Naive thymus-derived CD4-positive, alpha-beta T cell (primary cell): Measurements from ENCODE around the gene XXYLT1. TPM values are rescaled to one million over a fixed set of nuclear protein-coding genes. Genes with fewer than 3 reads are reported as not detected.

ENCODE experiments used
- ATAC-seq: fragments of 150-1000 bp; cut with Tn5 transposase; 2 replicates; pipeline ENCODE4 v1.10.0; 2021; ENCODE audit warnings: mild to moderate bottlenecking, moderate library complexity
- CTCF ChIA-PET: fragments of 350-600 bp; sonication (Branson Sonifier 250); formaldehyde crosslinking; loops from one replicate; lab custom pipeline; 2021; ENCODE audit warnings: antibody characterized with exemption; lab: Charles Lee
- POLR2A ChIA-PET: fragments of 350-600 bp; sonication (Branson Sonifier 250); formaldehyde crosslinking; loops from one replicate; lab custom pipeline; 2021; ENCODE audit warnings: antibody characterized with exemption, inconsistent platforms; lab: Charles Lee
- DNase-seq, 9 donors: peaks; one replicate each; pipeline versions ENCODE4 v3.0.0 to v3.0.0-alpha.2; 2020 to 2022; ENCODE audit warnings: mixed read lengths in 1 of 9
- H3K27ac ChIP-seq: one replicate; pipeline ENCODE4 v1.7.0; 2013; ENCODE audit warnings: mild to moderate bottlenecking, low read depth, low read length, moderate library complexity
- H3K27me3 ChIP-seq, 2 donors: one replicate each; pipeline ENCODE4 v1.7.0; 2013; ENCODE audit warnings: low read length in 2 of 2, mild to moderate bottlenecking in 2 of 2, moderate library complexity in 2 of 2; ENCODE audit not compliant: control insufficient read depth in 2 of 2, insufficient read depth in 2 of 2
- H3K36me3 ChIP-seq, 3 experiments: 1 replicate in 2 of 3; 2 replicates in 1 of 3; pipeline ENCODE4 v1.7.0; 2013; ENCODE audit warnings: low read length in 3 of 3, mild to moderate bottlenecking in 3 of 3, moderate library complexity in 1 of 3; ENCODE audit not compliant: insufficient read depth in 3 of 3, control insufficient read depth in 2 of 3
- H3K4me1 ChIP-seq, 2 donors: one replicate each; pipeline ENCODE4 v1.7.0; 2013; ENCODE audit warnings: low read length in 2 of 2, mild to moderate bottlenecking in 2 of 2, moderate library complexity in 1 of 2; ENCODE audit not compliant: control insufficient read depth in 2 of 2, insufficient read depth in 2 of 2
- H3K4me3 ChIP-seq: 2 replicates; pipeline ENCODE4 v1.7.0; 2013; ENCODE audit warnings: mild to moderate bottlenecking, low read length
- H3K9me3 ChIP-seq, 3 experiments: 1 replicate in 2 of 3; 2 replicates in 1 of 3; pipeline ENCODE4 v1.7.0; 2013; ENCODE audit warnings: low read length in 3 of 3; ENCODE audit not compliant: control insufficient read depth in 2 of 3
- H3K27ac Mint-ChIP-seq, 9 donors: one replicate each; pipeline ENCODE4 v1.8.0; 2020 to 2022; ENCODE audit warnings: mixed read lengths in 9 of 9, mild to moderate bottlenecking in 8 of 9, moderate library complexity in 5 of 9, inconsistent platforms in 2 of 9
- H3K27me3 Mint-ChIP-seq, 5 donors: one replicate each; pipeline ENCODE4 v1.8.0; 2021 to 2022; ENCODE audit warnings: mixed read lengths in 5 of 5, mild to moderate bottlenecking in 1 of 5
- H3K36me3 Mint-ChIP-seq, 5 donors: one replicate each; pipeline ENCODE4 v1.8.0; 2020 to 2022; ENCODE audit warnings: mixed read lengths in 5 of 5, mild to moderate bottlenecking in 3 of 5, inconsistent platforms in 1 of 5
- H3K4me1 Mint-ChIP-seq, 7 donors: one replicate each; pipeline ENCODE4 v1.8.0; 2020 to 2022; ENCODE audit warnings: mixed read lengths in 7 of 7, mild to moderate bottlenecking in 3 of 7, inconsistent platforms in 1 of 7
- H3K4me3 Mint-ChIP-seq, 10 donors: one replicate each; pipeline ENCODE4 v1.8.0; 2020 to 2022; ENCODE audit warnings: mild to moderate bottlenecking in 10 of 10, mixed read lengths in 10 of 10, moderate library complexity in 6 of 10, inconsistent platforms in 2 of 10
- H3K9me3 Mint-ChIP-seq, 11 donors: one replicate each; pipeline ENCODE4 v1.8.0; 2020 to 2022; ENCODE audit warnings: mixed read lengths in 11 of 11, mild to moderate bottlenecking in 4 of 11, inconsistent platforms in 1 of 11, moderate library complexity in 1 of 11
- intact Hi-C, 2 donors: fragments of 100-400 bp; cut with micrococcal nuclease; formaldehyde crosslinking; loops; one replicate each; pipeline ENCODE4 v1.15.1; 2023
- polyA plus RNA-seq, 2 donors: library from polyadenylated mRNA; unstranded; fragments of 300-500 nt; fragmentation: Illumina TruSeq; gene quantifications; one replicate each; pipeline ENCODE4 v1.2.3, GENCODE V29; 2021
- total RNA-seq, 6 experiments: library from RNA in 5 of 6; stranded (reverse) in 5 of 6; gene quantifications; 1 replicate in 5 of 6; 2 replicates in 1 of 6; pipeline ENCODE4 v1.2.3 and lab custom pipeline; 2021 to 2026

Gene XXYLT1
- total and polyA plus RNA-seq, 7 experiments from 2014 or later = 4.1 to 11.7 (median 7.2) TPM

DNA sequence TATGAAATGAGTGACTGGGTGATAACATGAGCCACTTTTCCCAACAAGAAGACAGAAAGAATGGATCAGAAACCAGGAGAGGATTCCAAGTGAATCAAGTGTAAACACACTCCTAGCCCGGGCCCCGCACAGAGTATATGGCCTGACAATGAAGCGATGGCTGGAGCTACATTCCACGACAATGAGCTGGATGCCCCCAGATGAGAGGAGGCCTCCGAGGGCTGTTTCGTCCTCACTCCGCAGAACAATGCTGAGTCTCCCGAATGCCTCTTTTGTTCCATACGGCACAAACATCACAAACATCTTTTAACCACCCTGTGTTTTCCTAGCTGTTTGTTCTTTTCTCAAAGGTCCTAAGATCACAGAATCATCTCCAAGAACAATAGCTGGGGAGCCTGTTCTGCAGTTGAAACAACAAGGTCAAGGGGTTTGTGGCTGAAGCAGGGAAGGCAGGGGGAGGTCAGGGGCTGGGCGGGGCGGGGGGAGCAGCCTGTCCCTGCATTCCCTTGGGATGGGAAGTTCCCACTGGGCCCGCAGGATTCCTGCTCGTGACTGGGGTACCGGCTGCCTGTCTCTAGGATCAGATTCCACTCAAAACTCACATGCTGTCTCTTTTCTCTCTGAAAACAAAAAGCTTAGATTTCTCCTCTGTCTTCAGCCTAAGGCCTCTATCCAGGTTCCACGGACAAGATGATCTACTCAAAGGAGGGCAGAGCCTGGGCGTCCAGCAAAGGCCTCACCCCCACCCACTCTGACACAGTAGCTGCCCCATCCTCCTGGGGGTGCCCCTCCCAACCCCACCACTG is 151.3 kb downstream of the XXYLT1 start:
- no peaks in the 10 kb centered on the region for H3K9me3 Mint-ChIP-seq
- Histone ChIP-seq H3K4me3 (no peak overlapping the region), H3K36me3 (no peaks in the 10 kb centered on the region), H3K9me3 (no peaks in the 10 kb centered on the region), H3K27ac (no peak overlapping the region), H3K4me1 (no peaks in the 10 kb centered on the region), H3K27me3 (no peaks in the 10 kb centered on the region)
- intact Hi-C loops = no loop called here
- ChIA-PET POLR2A (no interaction called here), CTCF (interaction anchor here (0.7 kb wide), 1 partner anchor 13 kb away, joined by 5 read pairs; no protein-coding TSS in a partner anchor)
- no peak for DNase-seq
- H3K27me3 Mint-ChIP-seq = no peaks in the 10 kb centered on the region
- H3K4me3 Mint-ChIP-seq = no peak overlapping the region
- no peaks in the 10 kb centered on the region for H3K36me3 Mint-ChIP-seq
- ATAC-seq = no peak
- no peak overlapping the region for H3K27ac Mint-ChIP-seq
- H3K4me1 Mint-ChIP-seq = peaks cover 0 to 7% (median 0%) of the 10 kb centered on the region in 7 donors

DNA sequence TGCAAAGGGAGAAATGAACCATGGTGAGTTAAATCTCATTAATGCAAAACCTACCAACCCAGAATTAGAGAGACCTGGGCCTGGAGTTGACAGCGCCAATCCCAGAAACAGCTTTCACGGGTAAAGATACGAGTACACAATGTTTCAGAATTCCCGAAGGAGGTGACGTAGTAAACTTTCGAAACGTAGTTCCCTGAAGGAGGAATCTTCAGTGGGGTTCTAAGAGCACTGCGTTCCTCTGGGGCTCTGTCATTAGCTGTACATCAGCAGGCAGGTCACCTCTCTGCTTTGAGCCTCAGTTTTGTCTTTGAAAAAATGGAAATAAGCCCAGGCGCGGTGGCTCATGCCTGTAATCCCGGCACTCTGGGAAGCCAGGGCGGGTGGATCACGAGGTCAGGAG is 152.3 kb downstream of the XXYLT1 start:
- ATAC-seq = no peak
- Histone ChIP-seq H3K4me1 (no peaks in the 10 kb centered on the region), H3K36me3 (no peaks in the 10 kb centered on the region), H3K27me3 (no peaks in the 10 kb centered on the region), H3K4me3 (no peak overlapping the region), H3K9me3 (no peaks in the 10 kb centered on the region), H3K27ac (no peak overlapping the region)
- no peak overlapping the region for H3K27ac Mint-ChIP-seq
- H3K36me3 Mint-ChIP-seq = no peaks in the 10 kb centered on the region
- no peaks in the 10 kb centered on the region for H3K9me3 Mint-ChIP-seq
- intact Hi-C loops = no loop called here
- H3K4me3 Mint-ChIP-seq = no peak overlapping the region
- CTCF ChIA-PET = no interaction called here
- peaks cover 0 to 7% (median 0%) of the 10 kb centered on the region in 7 donors for H3K4me1 Mint-ChIP-seq
- H3K27me3 Mint-ChIP-seq = no peaks in the 10 kb centered on the region
- POLR2A ChIA-PET = no interaction called here
- no peak for DNase-seq

DNA sequence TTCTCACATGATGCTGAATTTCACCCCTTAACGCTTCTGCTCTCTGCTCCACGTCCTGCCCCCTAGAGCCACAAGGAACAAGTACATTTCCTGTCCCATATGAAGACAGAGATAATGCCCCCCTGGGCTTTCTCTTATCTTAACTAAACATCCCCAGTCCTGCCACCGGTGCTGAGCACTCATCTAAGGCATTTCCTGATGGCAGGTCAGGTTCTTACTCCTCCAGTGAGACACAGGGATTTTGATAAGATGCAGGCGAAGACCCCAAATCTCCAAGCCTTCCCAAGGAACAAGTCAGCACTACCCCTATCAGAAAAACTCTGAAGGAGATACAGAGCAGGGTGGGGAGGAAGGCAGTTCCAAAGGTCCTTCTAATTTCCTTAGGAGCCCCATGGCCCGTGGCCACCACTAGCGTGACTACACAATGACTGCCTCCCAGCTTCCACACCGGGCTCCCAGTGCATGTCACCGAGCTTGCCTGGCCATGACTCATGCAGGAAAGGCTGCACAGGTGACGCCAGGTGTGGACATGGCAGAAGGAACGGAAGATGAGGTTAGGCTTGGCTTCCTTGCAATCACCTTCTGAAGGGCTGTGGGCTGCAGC is 152.9 kb downstream of the XXYLT1 start:
- ATAC-seq = no peak
- H3K27me3 Mint-ChIP-seq = no peaks in the 10 kb centered on the region
- no peak overlapping the region for H3K4me3 ChIP-seq
- no peak for DNase-seq
- intact Hi-C loops = no loop called here
- H3K4me1 Mint-ChIP-seq = peaks cover 0 to 7% (median 0%) of the 10 kb centered on the region in 7 donors
- no peaks in the 10 kb centered on the region for H3K36me3 ChIP-seq
- H3K36me3 Mint-ChIP-seq = no peaks in the 10 kb centered on the region
- ChIA-PET CTCF (no interaction called here), POLR2A (no interaction called here)
- no peaks in the 10 kb centered on the region for H3K9me3 ChIP-seq
- H3K27ac Mint-ChIP-seq = no peak overlapping the region
- no peaks in the 10 kb centered on the region for H3K4me1 ChIP-seq
- H3K27ac ChIP-seq = no peak overlapping the region
- no peaks in the 10 kb centered on the region for H3K27me3 ChIP-seq
- H3K4me3 Mint-ChIP-seq = no peak overlapping the region
- H3K9me3 Mint-ChIP-seq = no peaks in the 10 kb centered on the region

DNA sequence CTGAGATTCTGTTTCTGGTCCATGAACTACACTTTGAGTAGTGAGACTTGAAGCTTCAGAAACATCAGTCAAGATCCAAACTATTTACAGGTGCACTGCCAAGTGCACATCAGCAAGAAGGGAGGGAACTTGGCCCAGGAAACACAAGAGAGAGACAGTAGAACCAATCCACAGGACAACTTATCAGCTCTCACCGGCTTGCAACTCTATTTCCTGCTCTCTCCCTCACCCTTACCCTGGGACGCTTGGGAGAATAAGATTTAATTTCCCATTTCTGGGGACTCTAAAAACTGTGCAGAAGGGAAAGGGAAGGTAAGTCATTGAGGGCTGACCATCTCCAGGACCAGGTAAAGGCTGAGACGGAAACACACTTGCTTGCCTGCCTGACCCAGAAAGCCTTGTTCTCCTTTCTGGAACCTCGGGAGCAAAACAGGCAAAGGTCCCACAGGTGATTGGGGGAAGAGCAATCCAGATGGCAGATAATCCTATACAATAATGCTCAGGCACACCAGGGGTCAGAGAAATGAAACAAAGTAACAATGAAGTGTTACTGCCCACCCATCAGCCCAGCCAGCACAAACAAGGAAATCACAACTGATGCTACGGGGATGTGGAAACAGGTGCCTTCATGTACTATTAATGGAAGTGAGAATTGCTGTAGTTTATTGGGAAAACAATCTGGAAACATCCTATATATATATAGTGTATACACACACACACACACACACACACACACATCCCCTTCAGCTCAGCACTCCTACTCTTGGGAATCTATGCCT is 154.4 kb downstream of the XXYLT1 start:
- H3K9me3 ChIP-seq = no peaks in the 10 kb centered on the region
- Mint-ChIP-seq H3K9me3 (no peaks in the 10 kb centered on the region), H3K27me3 (no peaks in the 10 kb centered on the region), H3K27ac (peak overlapping the region in 1 of 9 donors; percentile 15), H3K4me3 (no peak overlapping the region), H3K4me1 (peaks cover 0 to 7% (median 0%) of the 10 kb centered on the region in 7 donors), H3K36me3 (no peaks in the 10 kb centered on the region)
- no peak overlapping the region for H3K4me3 ChIP-seq
- DNase-seq (no peak), ATAC-seq (no peak)
- no peaks in the 10 kb centered on the region for H3K4me1 ChIP-seq
- CTCF ChIA-PET = no interaction called here
- intact Hi-C loops = no loop called here
- no peak overlapping the region for H3K27ac ChIP-seq
- H3K27me3 ChIP-seq = no peaks in the 10 kb centered on the region
- H3K36me3 ChIP-seq = no peaks in the 10 kb centered on the region
- POLR2A ChIA-PET = no interaction called here

DNA sequence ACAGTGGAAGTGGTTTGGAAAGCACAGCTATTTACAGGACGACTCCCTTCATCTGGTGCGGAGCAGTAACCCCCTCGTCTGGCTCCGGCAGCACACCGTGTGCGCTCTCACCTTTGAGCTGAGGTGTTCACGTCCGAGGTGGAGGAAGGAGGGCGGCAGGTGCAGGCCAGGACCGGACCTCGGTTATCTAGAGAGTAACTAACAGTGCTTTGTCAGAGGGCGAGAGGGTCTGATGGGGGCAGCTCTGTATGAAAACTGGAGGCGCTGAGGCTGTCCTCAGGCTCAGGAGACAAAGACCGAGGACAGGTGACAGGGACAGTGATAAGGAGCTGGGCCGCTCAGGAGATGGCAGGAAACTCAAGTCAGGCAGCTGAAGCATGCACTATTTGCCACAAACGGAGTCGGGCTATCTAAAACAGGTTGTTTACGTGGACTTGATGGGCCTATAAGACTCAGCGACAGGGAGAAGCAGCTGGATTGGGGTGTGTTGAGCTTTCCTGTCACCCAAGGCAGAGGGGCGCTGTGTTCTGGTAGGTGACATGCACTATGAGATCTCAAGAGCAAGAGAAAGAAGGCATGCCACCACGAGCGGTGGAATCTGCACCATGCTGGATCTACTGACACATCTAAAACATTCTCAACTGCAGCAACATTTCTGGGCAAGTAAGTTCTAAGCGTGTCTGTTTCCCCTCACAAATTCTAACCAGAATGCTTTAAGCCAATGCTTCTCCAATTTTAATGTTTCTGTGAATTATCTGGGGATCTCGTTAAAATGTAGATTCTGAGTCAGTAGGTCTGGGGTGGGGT is 155.2 kb downstream of the XXYLT1 start:
- no peak for ATAC-seq
- Histone ChIP-seq H3K9me3 (no peaks in the 10 kb centered on the region), H3K4me3 (no peak overlapping the region), H3K4me1 (no peaks in the 10 kb centered on the region), H3K27ac (no peak overlapping the region), H3K36me3 (no peaks in the 10 kb centered on the region), H3K27me3 (no peaks in the 10 kb centered on the region)
- H3K9me3 Mint-ChIP-seq = no peaks in the 10 kb centered on the region
- intact Hi-C loops = no loop called here
- H3K4me3 Mint-ChIP-seq = no peak overlapping the region
- H3K36me3 Mint-ChIP-seq = no peaks in the 10 kb centered on the region
- no peaks in the 10 kb centered on the region for H3K27me3 Mint-ChIP-seq
- H3K4me1 Mint-ChIP-seq = peaks cover 0 to 7% (median 0%) of the 10 kb centered on the region in 7 donors
- no peak overlapping the region for H3K27ac Mint-ChIP-seq
- ChIA-PET POLR2A (no interaction called here), CTCF (no interaction called here)
- no peak for DNase-seq

DNA sequence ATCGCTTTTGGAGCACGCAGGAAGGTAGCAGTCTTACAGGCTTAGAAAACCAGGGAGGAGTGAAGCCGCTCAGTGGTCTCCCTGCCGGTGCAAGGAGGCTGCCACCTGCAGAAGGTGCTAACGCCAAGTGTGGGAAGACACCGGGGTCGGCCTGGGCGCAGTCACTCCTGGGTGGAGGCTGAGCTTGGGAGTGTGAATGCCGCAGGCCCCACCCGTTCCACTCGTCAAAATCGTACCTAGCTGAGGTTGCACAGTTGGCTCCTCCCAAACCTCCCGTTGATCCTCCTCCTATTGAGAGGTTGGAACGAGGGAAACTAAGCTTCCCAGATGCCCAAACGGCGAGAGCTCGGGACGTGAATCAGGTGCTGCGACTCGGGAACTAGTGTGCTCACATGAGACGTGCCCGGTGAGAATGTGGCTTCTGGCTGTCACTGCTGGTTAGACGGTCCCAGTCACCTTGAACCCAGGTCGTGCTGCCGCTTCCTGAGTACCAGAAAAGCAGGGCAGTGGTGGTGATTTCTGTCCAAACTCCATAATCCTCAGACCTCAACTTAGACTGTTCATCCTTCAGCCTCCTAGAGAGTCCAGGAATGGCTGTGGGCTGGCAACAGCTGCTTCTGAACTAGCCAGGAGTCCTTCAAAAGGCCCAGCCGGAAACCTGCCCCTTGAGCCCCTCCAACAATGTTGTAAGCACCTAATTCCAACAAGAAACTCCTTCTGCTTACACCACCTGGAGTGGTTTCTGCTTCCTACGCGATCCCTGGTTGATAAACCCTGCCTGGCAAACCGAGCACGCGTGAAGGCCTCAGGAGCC is 156.0 kb downstream of the XXYLT1 start:
- Mint-ChIP-seq H3K4me3 (no peak overlapping the region), H3K9me3 (no peaks in the 10 kb centered on the region), H3K4me1 (peaks cover 0 to 7% (median 0%) of the 10 kb centered on the region in 7 donors), H3K27ac (no peak overlapping the region), H3K36me3 (no peaks in the 10 kb centered on the region), H3K27me3 (no peaks in the 10 kb centered on the region)
- no peak overlapping the region for H3K4me3 ChIP-seq
- no peaks in the 10 kb centered on the region for H3K27me3 ChIP-seq
- POLR2A ChIA-PET = no interaction called here
- intact Hi-C loops = no loop called here
- DNase-seq = no peak
- ATAC-seq = no peak
- no peaks in the 10 kb centered on the region for H3K4me1 ChIP-seq
- no peaks in the 10 kb centered on the region for H3K36me3 ChIP-seq
- CTCF ChIA-PET = no interaction called here
- H3K9me3 ChIP-seq = no peaks in the 10 kb centered on the region
- H3K27ac ChIP-seq = no peak overlapping the region
